Measurements from ENCODE around the gene GNAI3.
A peak's percentile ranks its signal among the peaks of the same experiment; 100 is the strongest.

GNAI3 gene

DNA sequence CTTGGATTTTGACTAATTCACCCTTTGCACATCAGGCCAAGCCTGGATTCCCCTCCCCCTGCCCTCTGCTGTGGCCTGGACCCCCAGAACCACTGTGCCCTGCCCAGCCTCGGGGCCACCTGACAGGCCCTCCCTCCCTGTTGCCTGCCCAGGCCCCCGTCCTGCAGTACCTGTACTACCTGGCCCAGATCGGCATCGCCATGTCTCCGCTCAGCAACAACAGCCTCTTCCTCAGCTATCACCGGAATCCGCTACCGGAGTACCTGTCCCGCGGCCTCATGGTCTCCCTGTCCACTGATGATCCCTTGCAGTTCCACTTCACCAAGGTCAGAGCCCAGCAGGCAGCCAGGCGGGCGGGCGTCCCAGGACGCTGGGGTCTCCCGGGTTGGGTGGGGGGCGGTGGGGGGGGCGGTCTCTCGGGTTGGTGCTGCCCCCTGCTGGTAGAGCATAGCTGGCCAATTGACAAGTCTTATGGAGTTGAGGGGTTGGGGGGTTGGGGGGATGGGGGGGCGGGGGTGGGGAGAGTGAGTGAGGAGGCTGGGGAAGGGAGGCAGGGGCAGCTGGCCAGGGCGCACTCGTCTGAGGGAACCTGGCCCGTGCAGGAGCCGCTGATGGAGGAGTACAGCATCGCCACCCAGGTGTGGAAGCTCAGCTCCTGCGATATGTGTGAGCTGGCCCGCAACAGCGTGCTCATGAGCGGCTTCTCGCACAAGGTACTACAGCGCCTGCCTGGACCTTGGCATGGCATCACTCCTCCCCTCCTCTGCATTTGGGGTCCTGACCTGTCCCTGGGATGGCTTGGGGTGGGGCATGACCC lies 81.9 kb downstream of the GNAI3 start:
- TF ChIP-seq SPI1 (IDR thresholded peaks at IDR 0.05; ENCODE audit: low read depth, low read length) (no peak), PAX5 (IDR thresholded peaks at IDR 0.05; ENCODE audit: insufficient read depth, low read length, severe bottlenecking) (no peak), POLR2A (IDR thresholded peaks at IDR 0.05; ENCODE audit: low read depth, low read length) (no peak), POU2F2 (IDR thresholded peaks at IDR 0.05; ENCODE audit: low read depth, low read length) (no peak), TAF1 (IDR thresholded peaks at IDR 0.05; ENCODE audit: low read depth, low read length) (no peak), POLR2AphosphoS5 (IDR thresholded peaks at IDR 0.05; ENCODE audit: low read depth, low read length) (no peak)
- FAIRE-seq (no peak), DNase-seq (ENCODE audit: insufficient read length, low spot score) (no peak)

DNA sequence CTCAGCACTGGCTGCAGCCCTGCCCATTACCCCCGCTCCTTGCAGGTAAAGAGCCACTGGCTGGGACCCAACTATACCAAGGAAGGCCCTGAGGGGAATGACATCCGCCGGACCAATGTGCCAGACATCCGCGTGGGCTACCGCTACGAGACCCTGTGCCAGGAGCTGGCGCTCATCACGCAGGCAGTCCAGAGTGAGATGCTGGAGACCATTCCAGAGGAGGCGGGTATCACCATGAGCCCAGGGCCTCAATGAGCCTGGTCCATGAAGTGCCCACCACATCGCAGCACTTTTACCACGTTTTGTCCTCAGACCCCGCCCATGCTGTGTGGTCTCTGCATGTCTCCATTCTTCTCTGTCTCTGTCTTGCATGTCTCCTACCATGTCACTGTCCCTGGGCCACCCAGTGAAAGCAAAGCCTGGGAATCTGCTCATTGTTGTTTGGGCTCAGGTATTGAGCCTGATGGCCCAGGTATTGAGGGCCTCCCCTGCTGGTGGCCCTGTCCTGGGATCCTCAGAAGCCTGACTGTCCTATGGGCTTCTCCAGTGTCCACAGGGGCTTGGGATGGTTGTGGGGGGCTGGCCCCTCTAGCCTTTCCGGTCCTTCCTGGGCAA lies 82.6 kb downstream of the GNAI3 start:
- FAIRE-seq: no peak
- DNase-seq (ENCODE audit: insufficient read length, low spot score): no peak
- TF ChIP-seq TAF1 (IDR thresholded peaks at IDR 0.05; ENCODE audit: low read depth, low read length): no peak
- no peak for TF ChIP-seq POU2F2 (IDR thresholded peaks at IDR 0.05; ENCODE audit: low read depth, low read length)
- TF ChIP-seq SPI1 (IDR thresholded peaks at IDR 0.05; ENCODE audit: low read depth, low read length): no peak
- TF ChIP-seq POLR2AphosphoS5 (IDR thresholded peaks at IDR 0.05; ENCODE audit: low read depth, low read length): no peak
- no peak for TF ChIP-seq PAX5 (IDR thresholded peaks at IDR 0.05; ENCODE audit: insufficient read depth, low read length, severe bottlenecking)
- TF ChIP-seq POLR2A (IDR thresholded peaks at IDR 0.05; ENCODE audit: low read depth, low read length): no peak

DNA sequence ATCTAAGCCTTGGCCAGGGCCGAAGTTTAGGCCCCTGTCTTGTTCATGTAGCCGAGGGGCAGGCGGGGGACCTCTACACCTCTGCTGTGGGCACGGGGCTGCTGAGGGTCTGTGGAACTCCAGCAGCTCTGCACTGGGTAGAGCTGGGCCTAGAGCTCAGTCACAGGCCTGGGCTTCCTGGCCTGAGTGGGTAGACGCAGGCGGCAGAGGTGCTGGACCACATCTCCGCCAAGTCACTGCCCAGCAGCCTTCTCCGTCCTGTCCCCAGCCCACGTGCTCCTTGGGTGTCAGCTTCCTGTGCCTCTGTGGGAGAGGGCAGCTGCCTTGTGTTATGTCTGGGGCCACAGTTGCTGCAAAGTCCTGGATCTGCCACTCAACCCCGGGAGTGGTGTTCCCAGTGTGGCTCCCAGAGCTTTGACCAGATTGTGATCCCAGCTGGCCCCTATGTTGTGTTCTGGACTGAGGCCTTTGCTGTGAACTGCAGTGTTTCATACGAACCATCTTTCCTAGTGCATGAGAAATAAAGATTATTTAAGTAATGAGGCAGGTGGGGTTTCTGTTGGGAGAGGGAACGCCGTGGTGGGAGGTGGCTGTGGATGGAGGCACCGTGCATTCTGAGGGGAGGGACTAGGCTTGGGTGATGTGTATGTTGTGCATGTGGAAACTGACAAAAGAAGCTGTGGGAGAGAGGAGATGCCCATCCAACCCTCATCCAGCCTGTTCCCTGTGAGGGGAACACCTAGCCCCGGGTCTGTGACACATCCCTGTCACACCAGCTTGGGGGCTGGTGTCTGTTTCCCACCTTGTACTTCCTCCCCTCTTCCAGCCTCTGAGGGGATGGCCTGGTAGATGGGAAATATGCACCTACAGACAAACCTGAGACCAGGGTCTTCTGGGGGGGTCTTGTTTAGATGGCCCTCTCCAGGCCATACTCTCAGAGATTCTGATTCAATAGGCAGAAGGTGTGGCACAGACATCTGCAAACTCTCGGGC lies 83.4 kb downstream of the GNAI3 start:
- DNase-seq (ENCODE audit: insufficient read length, low spot score) (no peak), FAIRE-seq (no peak)
- no peak for TF ChIP-seq PAX5 (IDR thresholded peaks at IDR 0.05; ENCODE audit: insufficient read depth, low read length, severe bottlenecking)
- TF ChIP-seq SPI1 (IDR thresholded peaks at IDR 0.05; ENCODE audit: low read depth, low read length): no peak
- TF ChIP-seq POLR2AphosphoS5 (IDR thresholded peaks at IDR 0.05; ENCODE audit: low read depth, low read length): no peak
- no peak for TF ChIP-seq POLR2A (IDR thresholded peaks at IDR 0.05; ENCODE audit: low read depth, low read length)
- no peak for TF ChIP-seq TAF1 (IDR thresholded peaks at IDR 0.05; ENCODE audit: low read depth, low read length)
- TF ChIP-seq POU2F2 (IDR thresholded peaks at IDR 0.05; ENCODE audit: low read depth, low read length): no peak

DNA sequence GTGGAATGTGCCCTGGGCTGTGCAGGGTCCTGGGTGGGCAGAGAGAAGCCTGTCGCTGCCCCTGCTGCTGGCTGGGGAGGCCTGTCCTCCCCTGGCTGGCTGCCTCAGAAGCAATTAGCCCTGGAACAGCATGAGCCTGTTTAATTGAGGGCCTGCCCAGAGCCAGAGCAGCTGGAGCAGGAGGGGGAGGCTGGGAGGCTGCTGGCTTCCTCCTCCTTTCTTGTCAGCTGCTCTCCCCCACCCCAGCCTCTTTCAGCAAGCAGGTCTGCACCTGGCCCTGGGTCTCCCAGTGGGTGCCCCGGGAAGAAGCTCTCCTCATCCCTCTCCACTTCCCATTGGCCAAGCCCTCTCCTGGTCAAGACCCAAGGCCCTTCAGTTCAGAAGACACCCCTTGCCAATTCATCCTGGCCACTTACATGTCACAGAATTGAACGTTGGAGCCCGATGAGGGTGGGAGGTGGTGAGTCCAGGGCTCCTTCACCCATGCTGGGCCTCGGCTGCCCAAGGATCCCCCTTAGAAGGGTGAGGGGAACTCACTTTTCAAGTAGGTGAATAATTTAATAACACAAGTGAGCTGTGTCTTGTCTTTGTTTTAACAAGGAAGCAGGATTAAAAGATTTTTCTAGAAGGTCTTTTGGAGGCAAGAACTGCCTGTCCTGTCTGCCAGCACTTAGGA lies 84.4 kb downstream of the GNAI3 start:
- TF ChIP-seq SPI1 (IDR thresholded peaks at IDR 0.05; ENCODE audit: low read depth, low read length) (no peak), TAF1 (IDR thresholded peaks at IDR 0.05; ENCODE audit: low read depth, low read length) (no peak), POLR2A (IDR thresholded peaks at IDR 0.05; ENCODE audit: low read depth, low read length) (no peak; the same call in 1 of the 2 replicates), POU2F2 (IDR thresholded peaks at IDR 0.05; ENCODE audit: low read depth, low read length) (no peak), POLR2AphosphoS5 (IDR thresholded peaks at IDR 0.05; ENCODE audit: low read depth, low read length) (no peak; the same call in 1 of the 2 replicates), PAX5 (IDR thresholded peaks at IDR 0.05; ENCODE audit: insufficient read depth, low read length, severe bottlenecking) (no peak)
- FAIRE-seq (no peak), DNase-seq (ENCODE audit: insufficient read length, low spot score) (no peak)

DNA sequence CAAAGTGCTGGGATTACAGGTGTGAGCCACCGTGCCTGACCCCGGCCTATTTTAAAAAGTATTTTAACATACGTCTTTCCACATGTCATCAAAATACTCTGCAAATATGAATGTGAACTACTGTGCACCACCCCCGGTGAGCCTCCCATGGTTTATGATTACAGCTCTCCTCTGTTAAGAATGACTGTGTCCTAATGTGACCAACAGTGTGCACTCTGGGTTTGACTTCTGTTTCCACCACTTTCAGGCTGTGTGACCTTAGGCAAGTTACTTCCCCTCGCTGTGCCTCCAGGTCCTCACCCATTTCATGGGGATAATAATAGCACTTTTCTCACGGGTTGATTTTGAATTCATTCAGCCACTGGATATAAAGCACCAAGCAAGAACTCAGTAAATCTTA lies 85.9 kb downstream of the GNAI3 start:
- no peak for DNase-seq (ENCODE audit: insufficient read length, low spot score)
- peak; percentile 84 for FAIRE-seq
- no peak for TF ChIP-seq SPI1 (IDR thresholded peaks at IDR 0.05; ENCODE audit: low read depth, low read length)
- TF ChIP-seq POLR2A (IDR thresholded peaks at IDR 0.05; ENCODE audit: low read depth, low read length): no peak
- no peak for TF ChIP-seq POLR2AphosphoS5 (IDR thresholded peaks at IDR 0.05; ENCODE audit: low read depth, low read length)
- TF ChIP-seq POU2F2 (IDR thresholded peaks at IDR 0.05; ENCODE audit: low read depth, low read length): no peak
- TF ChIP-seq TAF1 (IDR thresholded peaks at IDR 0.05; ENCODE audit: low read depth, low read length): no peak
- TF ChIP-seq PAX5 (IDR thresholded peaks at IDR 0.05; ENCODE audit: insufficient read depth, low read length, severe bottlenecking): no peak

DNA sequence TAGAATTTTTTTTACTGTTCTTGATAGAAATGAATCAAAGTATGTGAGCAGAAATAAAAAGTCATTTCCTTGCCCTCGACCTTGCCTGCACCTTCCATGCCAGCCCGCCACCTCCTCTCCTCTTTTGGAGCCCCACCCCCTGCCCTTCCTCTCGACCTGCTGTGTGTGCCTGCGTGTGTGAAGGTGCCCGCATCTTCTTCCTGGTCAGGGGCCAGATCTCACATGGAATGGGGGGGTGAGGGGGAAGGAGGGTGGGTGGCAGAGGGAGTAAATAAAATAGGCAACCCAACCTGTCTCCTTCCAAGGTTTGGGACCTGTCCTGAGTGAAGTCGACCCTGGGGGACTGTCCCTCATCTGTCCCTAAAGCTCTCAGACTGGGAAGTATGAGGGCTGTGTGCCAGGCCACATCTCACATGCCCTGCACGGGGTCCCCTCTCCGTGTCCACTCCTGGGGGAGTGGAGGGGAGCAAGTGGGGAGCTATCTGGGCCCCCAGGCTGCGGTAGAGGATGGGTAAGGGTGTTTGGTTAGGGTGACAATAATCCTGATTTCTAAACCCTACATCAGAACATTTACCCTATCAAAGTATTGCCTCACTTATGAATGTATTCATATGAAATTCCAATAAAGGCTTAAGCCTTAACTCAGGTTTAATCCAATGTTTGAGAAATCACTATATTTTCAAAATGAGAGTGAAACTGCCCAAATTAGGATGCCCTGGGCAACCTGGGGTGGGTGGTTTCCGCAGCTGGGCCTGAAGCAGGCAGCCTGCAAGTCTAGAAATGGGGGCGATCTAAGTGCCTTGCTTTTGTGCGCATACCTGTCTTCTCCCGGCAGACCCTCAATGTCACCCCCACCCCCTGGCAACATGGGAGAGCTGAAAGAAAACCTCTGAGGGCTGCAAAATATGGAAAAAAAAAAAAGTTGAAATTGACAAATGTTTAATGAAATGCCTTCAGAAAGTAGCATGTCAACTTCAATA lies 86.6 kb downstream of the GNAI3 start:
- TF ChIP-seq TAF1 (IDR thresholded peaks at IDR 0.05; ENCODE audit: low read depth, low read length) (no peak), POU2F2 (IDR thresholded peaks at IDR 0.05; ENCODE audit: low read depth, low read length) (no peak), SPI1 (IDR thresholded peaks at IDR 0.05; ENCODE audit: low read depth, low read length) (no peak), POLR2A (IDR thresholded peaks at IDR 0.05; ENCODE audit: low read depth, low read length) (no peak), POLR2AphosphoS5 (IDR thresholded peaks at IDR 0.05; ENCODE audit: low read depth, low read length) (no peak), PAX5 (IDR thresholded peaks at IDR 0.05; ENCODE audit: insufficient read depth, low read length, severe bottlenecking) (no peak)
- no peak for DNase-seq (ENCODE audit: insufficient read length, low spot score)
- FAIRE-seq: peak; percentile 35

DNA sequence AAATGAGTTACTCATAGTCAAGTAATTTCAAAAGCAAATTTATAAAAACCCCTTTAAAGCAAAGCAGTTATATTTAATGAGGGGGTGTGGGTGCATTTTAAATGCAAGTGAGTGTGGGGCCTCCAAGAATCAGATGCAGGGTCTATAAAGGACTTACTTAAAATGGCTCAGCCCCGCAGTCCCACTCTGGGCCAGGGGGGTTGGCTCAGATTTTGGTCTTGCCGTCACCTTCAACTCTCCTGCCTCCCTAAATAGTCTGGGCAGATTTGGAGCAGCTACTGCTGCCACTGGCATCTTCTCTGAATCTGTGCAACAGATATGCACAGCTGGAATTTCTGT lies 87.4 kb downstream of the GNAI3 start:
- no peak for DNase-seq (ENCODE audit: insufficient read length, low spot score)
- no peak for FAIRE-seq

More for the DNA sequence above, 87.4 kb downstream of the GNAI3 start:
- TF ChIP-seq POU2F2 (IDR thresholded peaks at IDR 0.05; ENCODE audit: low read depth, low read length): no peak
- no peak for TF ChIP-seq TAF1 (IDR thresholded peaks at IDR 0.05; ENCODE audit: low read depth, low read length)
- no peak for TF ChIP-seq PAX5 (IDR thresholded peaks at IDR 0.05; ENCODE audit: insufficient read depth, low read length, severe bottlenecking)
- TF ChIP-seq SPI1 (IDR thresholded peaks at IDR 0.05; ENCODE audit: low read depth, low read length): no peak
- TF ChIP-seq POLR2A (IDR thresholded peaks at IDR 0.05; ENCODE audit: low read depth, low read length): no peak
- no peak for TF ChIP-seq POLR2AphosphoS5 (IDR thresholded peaks at IDR 0.05; ENCODE audit: low read depth, low read length)
